HG03139 (cell line): ENCODE measurements around the gene UFM1.
"Not testable (repeated sequence)": the region's sequence is repeated elsewhere in the genome, so short reads cannot be mapped to it uniquely, and the experiment has no call there.

ENCODE experiments used
- ATAC-seq: cut with Tn5 transposase; IDR thresholded peaks from one replicate; pipeline ENCODE4 v1.9.1; 2021; ENCODE audit not compliant: unreplicated experiment

UFM1 gene

DNA sequence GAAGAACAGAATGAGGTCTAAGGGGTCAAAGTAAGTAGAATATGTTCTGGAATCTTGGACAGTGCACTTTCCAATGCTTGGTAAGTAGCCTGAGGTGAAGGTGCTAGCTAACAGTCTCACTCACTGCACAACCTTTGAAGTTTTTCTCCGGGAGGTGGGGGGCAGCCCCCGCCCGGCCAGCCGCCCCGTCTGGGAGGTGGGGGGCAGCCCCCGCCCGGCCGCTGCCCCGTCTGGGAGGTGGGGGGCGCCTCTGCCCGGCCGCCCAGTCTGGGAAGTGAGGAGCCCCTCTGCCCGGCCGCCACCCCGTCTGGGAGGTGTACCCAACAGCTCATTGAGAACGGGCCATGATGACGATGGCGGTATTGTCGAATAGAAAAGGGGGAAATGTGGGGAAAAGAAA, 14.1 kb downstream of the UFM1 start:
- ATAC-seq: not testable (repeated sequence)

DNA sequence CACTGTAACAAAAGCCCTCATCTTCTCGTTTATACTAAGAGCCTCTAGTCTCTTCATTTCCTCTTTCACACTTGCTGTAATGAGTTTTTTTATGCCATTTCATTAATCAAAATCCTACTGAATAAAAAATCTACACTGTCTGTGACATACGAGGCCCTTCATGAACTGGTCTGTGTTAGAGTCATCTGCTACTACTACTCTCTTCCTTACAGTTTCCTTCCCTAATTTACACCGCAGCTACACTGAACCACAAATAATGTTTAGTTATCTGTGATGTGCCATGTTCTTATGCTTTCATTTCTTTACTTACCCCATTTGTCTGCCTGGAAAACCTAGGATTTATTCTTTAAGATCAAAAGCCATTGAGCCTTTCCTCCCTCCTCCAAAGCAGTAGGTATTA, 16.0 kb downstream of the UFM1 start:
- ATAC-seq: no peak

DNA sequence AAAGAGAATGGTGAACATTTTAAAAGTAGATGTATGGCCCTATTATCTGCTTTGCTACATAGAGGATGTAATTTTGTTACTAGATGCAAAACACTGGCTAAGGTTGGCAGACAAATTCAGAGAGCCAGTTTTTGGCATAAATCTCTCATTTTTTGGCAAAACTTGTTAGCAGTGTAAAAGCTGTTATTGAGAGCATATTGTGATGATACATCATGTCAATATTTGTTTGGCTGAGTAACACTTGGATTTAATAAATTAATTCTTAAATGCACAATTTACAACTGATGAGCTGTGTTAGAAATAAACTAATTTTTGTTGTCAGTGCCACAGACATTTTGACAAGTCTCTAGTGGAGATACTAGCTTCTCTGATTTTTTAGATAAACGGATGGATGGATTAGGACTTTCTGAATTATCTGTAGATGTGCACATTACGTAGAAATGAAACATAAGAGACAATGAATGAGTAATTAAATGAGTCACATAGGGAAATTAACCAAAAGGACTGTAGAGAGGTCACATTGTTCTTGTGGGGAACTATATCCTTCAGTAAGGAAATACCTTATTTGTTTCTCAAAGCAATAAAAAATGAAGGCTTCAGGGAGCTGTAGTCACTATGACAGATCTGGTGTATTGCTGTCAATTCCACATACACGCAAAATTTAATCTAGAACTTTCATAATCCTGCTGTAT, 17.4 kb downstream of the UFM1 start:
- no peak for ATAC-seq

- ATAC-seq: no peak
Measured at GRCh38 chr13:38369058-38369457, 19.4 kb downstream of the UFM1 start.

DNA sequence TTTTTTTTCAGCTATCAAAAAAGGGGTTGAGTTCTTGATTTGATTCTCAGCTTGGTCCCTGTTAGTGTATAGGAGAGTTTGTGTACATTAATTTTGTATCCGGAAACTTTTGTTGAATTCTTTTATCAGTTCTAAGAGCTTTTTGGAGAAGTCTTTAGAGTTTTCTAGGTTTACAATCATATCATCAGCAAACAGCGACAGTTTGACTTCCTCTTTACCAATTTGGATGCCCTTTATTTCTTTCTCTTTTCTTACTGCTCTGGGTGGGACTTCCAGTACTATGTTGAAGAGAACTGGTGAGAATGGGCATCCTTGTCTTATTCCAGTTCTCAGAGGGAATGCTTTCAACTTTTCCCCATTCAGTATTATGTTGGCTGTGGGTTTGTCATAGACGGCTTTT, 20.4 kb downstream of the UFM1 start:
- not testable (repeated sequence) for ATAC-seq

DNA sequence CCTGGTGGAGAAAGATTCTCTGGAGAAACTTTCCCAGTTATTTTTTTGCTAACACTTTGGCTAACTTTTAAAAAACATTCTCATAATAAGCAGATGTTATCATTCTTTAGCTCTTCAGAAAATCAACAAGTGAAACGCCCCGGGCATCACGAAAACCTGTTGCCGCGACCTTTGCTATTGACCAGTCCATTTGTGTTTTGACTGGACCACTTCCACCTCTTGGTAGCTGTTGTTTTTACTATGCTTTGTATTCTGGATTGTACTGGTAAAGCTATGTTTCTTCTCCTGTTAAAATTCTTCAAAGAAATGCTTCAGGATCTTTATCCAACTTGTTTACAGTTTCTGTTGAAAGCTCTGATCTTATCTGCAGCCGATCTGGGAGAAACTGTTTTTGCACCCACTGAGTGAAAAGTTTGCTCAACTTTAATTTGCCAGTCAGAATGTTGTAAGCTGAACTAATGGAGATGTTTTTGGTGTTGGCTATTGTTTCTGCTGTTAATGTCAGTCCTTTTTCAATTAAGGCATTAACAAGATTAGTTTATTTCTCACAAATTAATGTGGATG, 23.3 kb downstream of the UFM1 start:
- no peak for ATAC-seq

- no peak for ATAC-seq
Measured at GRCh38 chr13:38376546-38376945, 26.9 kb downstream of the UFM1 start.

GRCh38 chr13:38381890-38382289, 32.2 kb downstream of the UFM1 start:
- ATAC-seq: no peak

DNA sequence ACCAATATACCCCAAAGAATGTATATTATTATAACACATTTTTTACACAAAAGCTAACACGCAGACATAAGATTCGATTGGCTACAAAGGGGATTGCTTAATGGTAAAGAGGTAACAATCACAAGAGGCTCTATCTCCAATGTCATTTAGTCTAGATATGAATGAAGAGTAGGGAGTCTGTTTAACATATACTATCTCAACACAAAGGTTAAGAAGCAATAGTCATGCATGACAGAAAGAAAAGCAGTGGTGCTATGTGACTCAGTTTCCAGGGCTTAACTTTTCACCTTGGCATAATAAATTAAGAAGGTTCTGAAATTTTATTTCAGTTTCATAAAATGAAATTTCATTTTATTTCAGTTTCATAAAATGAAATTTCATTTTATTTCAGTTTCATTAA, 33.3 kb downstream of the UFM1 start:
- no peak for ATAC-seq

GRCh38 chr13:38384171-38384570, 34.5 kb downstream of the UFM1 start:
- ATAC-seq: no peak

DNA sequence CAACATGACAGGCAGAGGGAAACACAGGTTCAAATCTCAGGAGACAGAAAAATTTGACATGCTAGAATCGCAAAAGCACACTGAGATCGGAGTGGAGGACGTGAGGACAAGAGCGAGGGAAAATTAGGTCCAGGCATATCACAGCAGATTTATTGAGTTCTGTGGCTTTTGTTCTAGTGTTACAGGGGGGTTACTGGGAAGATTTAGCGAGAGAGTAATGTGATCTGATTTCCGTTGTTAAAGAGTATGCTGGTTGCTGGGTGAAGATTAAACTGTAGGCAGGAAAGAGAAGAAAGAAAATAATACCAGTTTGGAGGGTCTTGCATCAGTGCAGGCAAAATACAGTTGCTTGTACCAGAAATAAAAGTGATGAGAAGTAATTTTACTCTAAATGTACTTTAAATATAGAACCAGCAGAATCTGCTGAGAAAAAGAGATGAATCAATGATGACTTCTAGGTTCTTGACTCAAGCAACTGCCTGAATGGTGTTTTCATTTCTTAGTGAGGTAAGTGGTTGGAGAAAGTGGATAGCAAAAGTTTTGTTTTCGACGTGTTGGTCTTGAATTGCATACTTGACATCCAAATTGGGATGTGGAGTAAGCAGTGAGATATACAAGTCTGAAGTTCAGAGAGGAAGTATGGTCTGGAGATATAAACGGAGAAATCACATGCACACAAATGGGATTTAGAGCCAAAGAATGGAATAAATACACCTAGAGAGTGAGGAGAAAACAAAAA, 35.7 kb downstream of the UFM1 start:
- no peak for ATAC-seq

- ATAC-seq: no peak
Measured at GRCh38 chr13:38386421-38386820, 36.8 kb downstream of the UFM1 start.

- no peak for ATAC-seq
Measured at GRCh38 chr13:38391341-38391740, 41.7 kb downstream of the UFM1 start.

DNA sequence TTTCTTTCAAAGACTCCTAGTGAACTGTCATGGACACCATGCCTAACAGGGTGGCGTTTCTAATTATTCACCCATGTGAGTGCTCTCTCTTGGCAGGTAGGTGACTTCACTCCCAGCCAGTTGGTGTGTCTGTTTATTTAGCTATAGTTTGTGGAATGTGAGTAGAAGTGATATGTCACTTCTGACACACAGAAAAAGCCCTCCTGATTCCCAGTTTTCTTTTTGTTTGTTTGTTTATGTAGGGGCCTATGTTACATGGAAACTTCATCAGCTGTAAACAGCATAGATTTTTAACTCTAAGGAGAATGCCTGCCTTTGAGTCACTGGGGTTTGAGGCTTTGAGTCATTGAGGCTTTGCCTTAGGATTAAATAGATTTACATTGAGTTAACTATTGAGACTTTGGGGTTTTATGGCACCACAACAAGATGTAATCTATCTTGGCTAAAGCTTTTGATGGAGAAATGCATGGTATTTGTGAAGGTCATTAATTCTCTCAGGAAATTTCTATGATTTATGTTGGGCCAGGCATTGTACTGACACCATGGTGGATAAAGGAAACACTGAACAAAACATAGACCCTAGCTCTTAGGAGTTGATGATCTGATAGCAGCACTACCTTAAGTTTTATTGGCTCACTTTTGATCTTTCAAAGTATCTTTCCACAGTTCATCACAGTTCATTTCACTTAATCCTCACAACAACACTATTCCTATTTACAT, 45.3 kb downstream of the UFM1 start:
- no peak for ATAC-seq

- no peak for ATAC-seq
Measured at GRCh38 chr13:38395497-38395788, 45.8 kb downstream of the UFM1 start.

DNA sequence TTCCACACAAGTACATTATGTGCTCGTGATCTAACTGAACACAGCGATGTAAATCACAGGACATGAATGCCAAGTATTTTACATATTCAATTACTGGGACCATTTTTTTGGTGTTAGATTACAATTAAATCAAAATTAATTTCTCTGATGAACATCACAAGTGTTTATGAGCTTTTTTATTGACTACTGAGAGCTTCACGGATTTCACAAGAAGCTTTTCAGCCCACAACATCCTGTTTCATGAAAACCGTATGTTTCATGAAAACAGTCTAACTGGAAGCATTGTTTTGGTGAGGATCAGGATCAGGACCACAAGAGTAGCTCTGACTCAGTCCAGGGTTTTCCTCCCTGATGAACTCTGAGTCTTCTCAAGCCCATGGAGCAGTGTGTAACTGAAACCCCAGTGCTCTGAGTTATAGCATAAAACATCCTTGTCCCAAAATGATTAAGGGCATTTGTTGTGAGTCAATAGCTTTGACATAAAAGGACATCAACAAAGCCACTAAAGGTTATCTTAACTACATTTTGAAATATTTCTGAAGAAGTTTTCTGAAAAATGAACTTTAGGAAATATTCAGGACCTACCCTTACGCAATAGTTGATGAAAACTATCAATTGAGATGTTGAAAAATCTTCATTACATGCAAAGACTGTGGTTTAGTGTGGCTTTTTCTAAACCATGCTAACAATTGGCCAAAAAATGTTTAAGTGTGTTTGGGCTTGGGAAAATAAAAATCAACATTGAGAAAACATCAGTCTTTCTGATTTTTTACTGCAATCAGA, 49.3 kb downstream of the UFM1 start:
- no peak for ATAC-seq

DNA sequence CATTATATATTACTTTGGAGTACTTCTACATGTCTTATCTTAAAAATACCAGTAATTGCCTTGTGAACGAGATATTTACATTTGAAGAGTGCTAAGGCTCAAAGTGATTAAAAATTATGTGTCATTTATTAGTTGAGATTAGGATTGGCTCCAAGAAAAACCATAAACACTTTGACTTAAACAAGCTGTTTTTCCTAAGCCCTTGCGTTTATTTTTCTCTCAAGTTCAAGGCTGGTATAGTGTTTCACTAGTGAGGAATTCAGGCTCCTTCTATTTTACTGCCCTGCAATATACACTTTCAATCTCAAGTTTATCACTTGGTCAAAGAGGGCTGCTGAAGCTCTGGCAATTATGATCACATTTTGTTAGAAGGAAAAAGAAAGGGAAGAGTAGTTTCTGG, 49.9 kb downstream of the UFM1 start:
- no peak for ATAC-seq

- ATAC-seq: no peak
Measured at GRCh38 chr13:38401276-38401675, 51.6 kb downstream of the UFM1 start.

DNA sequence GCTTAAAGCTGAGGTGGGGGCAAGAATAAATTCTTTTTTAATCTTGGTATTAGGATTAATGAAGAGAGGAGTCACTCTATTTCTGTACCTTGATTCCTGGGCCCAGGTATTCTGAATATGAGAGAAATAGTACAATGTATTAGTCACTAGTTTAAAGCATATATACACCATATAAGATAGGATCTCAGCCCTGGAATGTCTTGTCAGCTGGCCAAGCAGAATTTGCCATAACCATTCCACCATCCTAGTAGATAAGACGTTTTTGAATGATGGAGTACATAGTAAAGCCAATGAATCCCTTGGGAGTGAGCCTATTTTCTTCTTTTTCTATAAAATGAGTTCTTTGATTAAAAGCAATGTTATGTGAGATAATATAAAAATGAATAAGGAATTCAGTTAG, 55.6 kb downstream of the UFM1 start:
- no peak for ATAC-seq

GRCh38 chr13:38409771-38410170, 60.1 kb downstream of the UFM1 start:
- no peak for ATAC-seq

DNA sequence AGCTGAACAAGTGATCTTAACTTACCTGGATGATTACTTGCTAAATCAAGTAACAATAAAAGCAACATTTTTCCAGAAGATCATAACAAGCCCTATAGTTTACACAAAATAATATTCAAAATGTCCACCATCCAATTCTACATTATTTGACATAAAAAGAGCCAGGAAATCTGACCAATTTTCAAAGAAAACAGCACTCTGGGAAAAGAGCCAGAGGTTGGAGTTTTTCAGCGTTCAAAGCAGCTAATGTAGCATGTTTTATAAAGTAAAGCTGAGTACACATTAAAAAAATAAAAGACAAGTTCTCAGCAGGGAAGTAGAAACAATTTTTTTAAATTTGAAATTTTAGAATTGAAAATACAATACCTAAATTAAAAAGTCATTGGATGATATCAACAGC, 62.6 kb downstream of the UFM1 start:
- no peak for ATAC-seq
